ENCODE data around the gene AUTS2.

DNA sequence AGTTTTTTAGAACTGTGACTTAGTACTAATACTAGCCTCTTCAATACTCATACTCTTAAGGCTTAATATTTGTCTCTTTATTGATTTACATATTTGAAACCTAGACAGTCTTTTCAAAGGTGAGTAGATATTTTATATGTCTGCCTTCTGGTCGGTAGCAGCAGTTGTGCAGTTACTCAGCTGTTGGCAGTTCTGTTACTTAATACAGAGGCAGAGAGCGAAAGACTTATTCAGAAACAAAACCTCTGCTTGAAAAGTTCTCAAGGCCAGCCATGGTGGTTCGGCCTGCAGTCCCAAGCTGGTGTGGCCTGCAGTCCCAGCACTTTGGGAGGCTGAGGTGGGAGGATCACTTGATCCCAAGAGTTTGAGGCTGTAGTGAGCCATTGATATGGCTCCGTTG, 84.2 kb downstream of the AUTS2 start:
- TF ChIP-seq, protein P1, sequence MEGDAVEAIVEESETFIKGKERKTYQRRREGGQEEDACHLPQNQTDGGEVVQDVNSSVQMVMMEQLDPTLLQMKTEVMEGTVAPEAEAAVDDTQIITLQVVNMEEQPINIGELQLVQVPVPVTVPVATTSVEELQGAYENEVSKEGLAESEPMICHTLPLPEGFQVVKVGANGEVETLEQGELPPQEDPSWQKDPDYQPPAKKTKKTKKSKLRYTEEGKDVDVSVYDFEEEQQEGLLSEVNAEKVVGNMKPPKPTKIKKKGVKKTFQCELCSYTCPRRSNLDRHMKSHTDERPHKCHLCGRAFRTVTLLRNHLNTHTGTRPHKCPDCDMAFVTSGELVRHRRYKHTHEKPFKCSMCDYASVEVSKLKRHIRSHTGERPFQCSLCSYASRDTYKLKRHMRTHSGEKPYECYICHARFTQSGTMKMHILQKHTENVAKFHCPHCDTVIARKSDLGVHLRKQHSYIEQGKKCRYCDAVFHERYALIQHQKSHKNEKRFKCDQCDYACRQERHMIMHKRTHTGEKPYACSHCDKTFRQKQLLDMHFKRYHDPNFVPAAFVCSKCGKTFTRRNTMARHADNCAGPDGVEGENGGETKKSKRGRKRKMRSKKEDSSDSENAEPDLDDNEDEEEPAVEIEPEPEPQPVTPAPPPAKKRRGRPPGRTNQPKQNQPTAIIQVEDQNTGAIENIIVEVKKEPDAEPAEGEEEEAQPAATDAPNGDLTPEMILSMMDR (IDR thresholded peaks at IDR 0.05; ENCODE audit: insufficient read depth, low read length, poor library complexity, severe bottlenecking): no peak
- no peak for TF ChIP-seq EZH2phosphoT487 (conservative IDR thresholded peaks at IDR 0.05; ENCODE audit: low read length)

Data from SU-DHL-6 (cell line).